ENCODE measurements around the gene MEGF6. TPM values are rescaled to one million over a fixed set of nuclear protein-coding genes. Genes with fewer than 3 reads are reported as not detected.

MEGF6 gene
- total RNA-seq, 6 experiments from 2014 or later = 2.2 to 9.6 (median 4.4) TPM

DNA sequence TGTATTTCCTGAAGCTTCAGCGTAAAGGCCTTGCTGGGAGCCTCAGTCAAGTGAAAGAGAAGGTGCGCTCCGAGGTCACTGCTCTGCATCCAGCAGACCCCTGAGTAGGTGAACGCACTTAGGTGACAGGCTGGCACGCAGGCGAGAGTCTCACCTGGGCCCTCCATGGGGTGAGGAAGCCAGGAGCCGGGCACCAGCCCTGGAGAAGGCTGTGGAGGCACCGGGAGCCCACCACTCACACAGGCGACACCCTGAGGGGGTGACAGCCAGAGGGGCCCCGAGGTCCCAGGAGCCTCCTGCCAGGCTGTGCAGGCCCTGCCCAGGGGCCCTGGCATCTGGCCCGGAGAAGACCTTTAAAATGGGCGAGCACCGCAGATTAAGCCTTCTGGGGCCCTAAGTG is 89.2 kb downstream of the MEGF6 start:
- intact Hi-C loops (cut with DNase I) = no loop called here
- no peaks in the 10 kb centered on the region for H3K9me3 ChIP-seq
- ATAC-seq (no peak), DNase-seq (no peak)
- H3K27ac ChIP-seq = no peak overlapping the region
- WGBS (ENCODE audit: insufficient coverage, low coverage, low lambda C conversion rate, missing lambda C conversion rate) = no CpG with 5 or more reads among the region's 13 CpGs
- H3K4me1 ChIP-seq = no peaks in the 10 kb centered on the region
- no peak overlapping the region for H3K4me3 ChIP-seq
- TF ChIP-seq, protein P1, sequence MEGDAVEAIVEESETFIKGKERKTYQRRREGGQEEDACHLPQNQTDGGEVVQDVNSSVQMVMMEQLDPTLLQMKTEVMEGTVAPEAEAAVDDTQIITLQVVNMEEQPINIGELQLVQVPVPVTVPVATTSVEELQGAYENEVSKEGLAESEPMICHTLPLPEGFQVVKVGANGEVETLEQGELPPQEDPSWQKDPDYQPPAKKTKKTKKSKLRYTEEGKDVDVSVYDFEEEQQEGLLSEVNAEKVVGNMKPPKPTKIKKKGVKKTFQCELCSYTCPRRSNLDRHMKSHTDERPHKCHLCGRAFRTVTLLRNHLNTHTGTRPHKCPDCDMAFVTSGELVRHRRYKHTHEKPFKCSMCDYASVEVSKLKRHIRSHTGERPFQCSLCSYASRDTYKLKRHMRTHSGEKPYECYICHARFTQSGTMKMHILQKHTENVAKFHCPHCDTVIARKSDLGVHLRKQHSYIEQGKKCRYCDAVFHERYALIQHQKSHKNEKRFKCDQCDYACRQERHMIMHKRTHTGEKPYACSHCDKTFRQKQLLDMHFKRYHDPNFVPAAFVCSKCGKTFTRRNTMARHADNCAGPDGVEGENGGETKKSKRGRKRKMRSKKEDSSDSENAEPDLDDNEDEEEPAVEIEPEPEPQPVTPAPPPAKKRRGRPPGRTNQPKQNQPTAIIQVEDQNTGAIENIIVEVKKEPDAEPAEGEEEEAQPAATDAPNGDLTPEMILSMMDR (IDR thresholded peaks at IDR 0.05) = no peak
- no peak for TF ChIP-seq POLR2A (IDR thresholded peaks at IDR 0.05)
- H3K36me3 ChIP-seq = no peaks in the 10 kb centered on the region
- no peaks in the 10 kb centered on the region for H3K27me3 ChIP-seq

DNA sequence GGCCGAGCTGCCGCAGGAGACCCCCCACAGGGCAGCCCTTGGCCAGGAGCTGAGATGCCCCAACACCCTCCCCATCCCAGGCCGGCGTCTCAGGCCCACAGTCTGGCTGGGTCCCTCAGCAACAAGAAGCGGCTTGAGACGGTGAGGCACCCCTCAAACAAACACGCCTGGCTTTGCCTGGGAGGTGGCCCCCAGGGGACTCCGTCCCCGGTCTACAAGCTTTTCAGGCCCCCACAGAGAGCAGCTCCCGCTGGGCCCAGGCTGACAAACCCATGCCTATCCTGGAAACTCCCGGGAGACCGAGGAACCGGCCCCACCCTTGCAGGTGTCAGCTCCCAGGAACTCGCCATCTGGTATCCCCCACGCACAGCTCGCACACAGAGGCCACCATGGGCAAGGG is 89.9 kb downstream of the MEGF6 start:
- Histone ChIP-seq H3K4me1 (no peaks in the 10 kb centered on the region), H3K4me3 (no peak overlapping the region), H3K27me3 (no peaks in the 10 kb centered on the region), H3K27ac (no peak overlapping the region), H3K36me3 (no peaks in the 10 kb centered on the region), H3K9me3 (no peaks in the 10 kb centered on the region)
- TF ChIP-seq, protein P1 (IDR thresholded peaks at IDR 0.05) = no peak
- no peak for TF ChIP-seq POLR2A (IDR thresholded peaks at IDR 0.05)
- WGBS (ENCODE audit: insufficient coverage, low coverage, low lambda C conversion rate, missing lambda C conversion rate) = no CpG with 5 or more reads among the region's 16 CpGs
- no peak for ATAC-seq
- DNase-seq = no peak
- intact Hi-C loops (cut with DNase I) = no loop called here

DNA sequence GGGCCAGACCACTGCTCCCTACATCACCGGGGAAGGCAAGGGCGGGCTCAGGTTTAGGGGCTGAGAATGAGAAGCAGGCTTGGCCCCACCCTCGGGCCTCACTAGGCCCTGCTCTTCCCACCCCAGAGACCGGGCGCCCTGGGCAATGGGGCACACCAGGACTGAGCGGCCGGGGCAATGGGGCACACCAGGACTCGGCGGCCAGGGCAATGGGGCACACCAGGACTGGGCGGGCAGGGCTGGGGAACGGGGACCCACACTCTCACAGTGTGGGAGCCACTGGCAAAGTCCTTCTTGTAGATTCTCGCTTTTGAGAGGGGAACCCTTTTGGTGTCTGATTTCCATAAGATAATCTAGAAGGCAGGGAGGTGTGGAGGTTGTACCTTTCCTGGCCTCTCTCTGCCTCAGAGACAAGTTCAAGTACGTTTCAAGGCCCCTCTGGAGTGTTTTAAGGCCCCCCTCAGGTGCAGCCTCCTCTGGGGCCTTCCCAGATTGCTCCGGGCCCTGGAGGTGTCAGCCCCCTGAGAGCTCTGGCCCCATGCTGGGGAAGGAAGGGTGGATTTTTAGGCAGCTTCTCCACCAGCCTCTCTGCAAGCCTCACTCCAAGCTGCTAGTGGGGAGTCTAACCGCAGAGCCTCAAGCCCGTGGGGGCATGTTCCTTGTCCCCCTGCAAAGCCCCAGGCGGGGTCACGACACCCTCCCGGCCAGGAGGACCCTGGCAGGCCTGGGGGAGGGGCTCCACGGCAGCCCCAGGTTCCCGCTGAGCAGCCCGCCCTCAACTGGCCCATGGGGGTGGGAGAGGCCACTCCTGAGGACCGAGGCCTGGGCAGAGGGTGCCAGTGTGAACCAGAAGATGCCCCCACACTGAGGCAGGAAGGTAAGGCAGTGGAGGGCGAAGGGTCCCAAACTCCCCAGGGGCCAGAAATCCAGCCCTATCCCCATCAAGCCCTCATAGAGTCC is 90.6 kb downstream of the MEGF6 start:
- no peak for TF ChIP-seq POLR2A (IDR thresholded peaks at IDR 0.05)
- TF ChIP-seq, protein P1 (IDR thresholded peaks at IDR 0.05) = no peak
- no peak overlapping the region for H3K27ac ChIP-seq
- H3K4me1 ChIP-seq = no peaks in the 10 kb centered on the region
- H3K4me3 ChIP-seq = no peak overlapping the region
- ATAC-seq (no peak), DNase-seq (no peak)
- intact Hi-C loops (cut with DNase I) = no loop called here
- WGBS (ENCODE audit: insufficient coverage, low coverage, low lambda C conversion rate, missing lambda C conversion rate) = no CpG with 5 or more reads among the region's 24 CpGs
- no peaks in the 10 kb centered on the region for H3K36me3 ChIP-seq
- no peaks in the 10 kb centered on the region for H3K27me3 ChIP-seq
- H3K9me3 ChIP-seq = no peaks in the 10 kb centered on the region

DNA sequence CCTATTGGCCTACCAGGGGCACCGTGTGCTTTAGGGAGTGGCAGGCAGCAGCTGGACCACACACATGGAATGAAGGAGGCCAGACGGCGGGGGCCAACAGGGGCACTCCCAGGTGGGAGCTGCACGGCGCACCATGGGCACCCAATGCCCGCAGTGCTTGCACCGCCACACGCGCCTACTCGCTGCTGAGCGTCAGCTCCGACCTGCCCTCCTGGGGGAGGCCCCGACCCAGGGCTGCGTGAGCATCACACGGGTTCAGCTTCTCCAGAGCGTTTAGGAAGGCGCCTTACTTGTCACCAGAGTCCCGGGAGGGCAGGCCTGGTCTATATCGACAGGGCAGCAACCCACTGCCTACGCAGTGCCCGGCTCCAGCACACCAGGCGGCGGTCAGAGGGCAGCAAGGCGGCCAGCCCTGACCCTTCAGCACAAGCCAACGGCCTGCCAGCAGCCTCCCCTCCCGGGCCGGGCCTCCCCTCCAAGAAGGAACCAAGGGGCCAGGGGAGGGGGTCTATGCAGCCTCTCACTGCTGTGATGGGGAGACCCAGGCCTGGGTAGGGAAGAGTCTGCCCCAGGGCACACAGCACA is 91.9 kb downstream of the MEGF6 start:
- Histone ChIP-seq H3K27ac (no peak overlapping the region), H3K4me1 (no peaks in the 10 kb centered on the region), H3K4me3 (no peak overlapping the region), H3K36me3 (no peaks in the 10 kb centered on the region), H3K9me3 (no peaks in the 10 kb centered on the region), H3K27me3 (no peaks in the 10 kb centered on the region)
- no CpG with 5 or more reads among the region's 27 CpGs for WGBS (ENCODE audit: insufficient coverage, low coverage, low lambda C conversion rate, missing lambda C conversion rate)
- no peak for TF ChIP-seq POLR2A (IDR thresholded peaks at IDR 0.05)
- TF ChIP-seq, protein P1 (IDR thresholded peaks at IDR 0.05) = no peak
- ATAC-seq (no peak), DNase-seq (no peak)
- intact Hi-C loops (cut with DNase I) = no loop called here

Measured in right lobe of liver (tissue), 6 donors.